ENCODE measurements around the gene PIAS2. TPM values are rescaled to one million over a fixed set of nuclear protein-coding genes. Genes with fewer than 3 reads are reported as not detected.

PIAS2 gene
- total RNA-seq, 1 donor from 2014 or later: 42.2 TPM

DNA sequence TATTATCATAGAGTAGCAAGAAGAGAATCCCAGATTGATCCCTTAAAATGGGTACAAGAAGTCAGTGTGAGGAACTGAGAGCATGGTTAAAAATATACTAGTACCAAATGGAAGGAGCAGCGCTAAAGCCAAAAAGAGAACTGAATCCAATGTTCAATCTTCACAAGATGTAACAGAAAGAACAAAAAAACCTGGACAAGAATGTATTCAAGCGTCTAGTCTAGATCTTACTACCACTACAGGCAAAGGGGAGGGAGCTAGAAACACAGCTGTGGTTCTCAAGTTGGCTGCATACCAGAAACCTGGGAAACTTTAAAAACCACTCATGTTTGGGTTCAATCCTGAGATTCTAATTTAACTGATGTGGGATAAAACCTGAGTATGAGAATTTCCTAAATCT, 57.5 kb downstream of the PIAS2 start:
- Mint-ChIP-seq H3K4me3 (no peak overlapping the region), H3K36me3 (ENCODE audit: low read depth) (peaks cover 4% of the 10 kb centered on the region), H3K27ac (ENCODE audit: unreplicated experiment) (no peak overlapping the region), H3K4me1 (peaks cover 24% of the 10 kb centered on the region), H3K9me3 (no peaks in the 10 kb centered on the region), H3K27me3 (ENCODE audit: low read depth) (no peaks in the 10 kb centered on the region)
- DNase-seq (ENCODE audit: low read depth, low spot score): no peak
- TF ChIP-seq, protein P1, sequence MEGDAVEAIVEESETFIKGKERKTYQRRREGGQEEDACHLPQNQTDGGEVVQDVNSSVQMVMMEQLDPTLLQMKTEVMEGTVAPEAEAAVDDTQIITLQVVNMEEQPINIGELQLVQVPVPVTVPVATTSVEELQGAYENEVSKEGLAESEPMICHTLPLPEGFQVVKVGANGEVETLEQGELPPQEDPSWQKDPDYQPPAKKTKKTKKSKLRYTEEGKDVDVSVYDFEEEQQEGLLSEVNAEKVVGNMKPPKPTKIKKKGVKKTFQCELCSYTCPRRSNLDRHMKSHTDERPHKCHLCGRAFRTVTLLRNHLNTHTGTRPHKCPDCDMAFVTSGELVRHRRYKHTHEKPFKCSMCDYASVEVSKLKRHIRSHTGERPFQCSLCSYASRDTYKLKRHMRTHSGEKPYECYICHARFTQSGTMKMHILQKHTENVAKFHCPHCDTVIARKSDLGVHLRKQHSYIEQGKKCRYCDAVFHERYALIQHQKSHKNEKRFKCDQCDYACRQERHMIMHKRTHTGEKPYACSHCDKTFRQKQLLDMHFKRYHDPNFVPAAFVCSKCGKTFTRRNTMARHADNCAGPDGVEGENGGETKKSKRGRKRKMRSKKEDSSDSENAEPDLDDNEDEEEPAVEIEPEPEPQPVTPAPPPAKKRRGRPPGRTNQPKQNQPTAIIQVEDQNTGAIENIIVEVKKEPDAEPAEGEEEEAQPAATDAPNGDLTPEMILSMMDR (conservative IDR thresholded peaks at IDR 0.05): no peak

DNA sequence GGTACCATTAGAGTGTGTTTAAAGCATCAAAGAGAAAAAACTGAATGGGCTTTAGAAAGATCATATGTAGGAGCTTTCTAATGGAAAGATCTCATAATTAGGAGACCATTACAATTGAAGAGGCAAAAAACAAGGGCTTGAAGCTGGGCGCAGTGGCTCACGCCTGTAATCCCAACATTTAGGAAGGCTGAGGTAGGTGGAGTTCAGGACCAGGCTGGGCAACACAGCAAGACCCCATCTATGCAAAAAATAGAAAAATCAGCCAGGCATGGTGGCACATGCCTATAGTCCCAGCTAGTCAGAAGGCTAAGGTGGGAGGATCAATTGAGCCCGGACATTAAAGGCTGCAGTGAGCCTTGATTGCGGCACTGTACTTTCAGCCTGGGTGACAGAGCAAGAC, 59.0 kb downstream of the PIAS2 start:
- Mint-ChIP-seq H3K36me3 (ENCODE audit: low read depth) (peaks cover 7% of the 10 kb centered on the region), H3K27ac (ENCODE audit: unreplicated experiment) (no peak overlapping the region), H3K4me3 (no peak overlapping the region), H3K27me3 (ENCODE audit: low read depth) (no peaks in the 10 kb centered on the region), H3K4me1 (peaks cover 24% of the 10 kb centered on the region), H3K9me3 (no peaks in the 10 kb centered on the region)
- TF ChIP-seq, protein P1 (conservative IDR thresholded peaks at IDR 0.05): no peak
- DNase-seq (ENCODE audit: low read depth, low spot score): no peak

DNA sequence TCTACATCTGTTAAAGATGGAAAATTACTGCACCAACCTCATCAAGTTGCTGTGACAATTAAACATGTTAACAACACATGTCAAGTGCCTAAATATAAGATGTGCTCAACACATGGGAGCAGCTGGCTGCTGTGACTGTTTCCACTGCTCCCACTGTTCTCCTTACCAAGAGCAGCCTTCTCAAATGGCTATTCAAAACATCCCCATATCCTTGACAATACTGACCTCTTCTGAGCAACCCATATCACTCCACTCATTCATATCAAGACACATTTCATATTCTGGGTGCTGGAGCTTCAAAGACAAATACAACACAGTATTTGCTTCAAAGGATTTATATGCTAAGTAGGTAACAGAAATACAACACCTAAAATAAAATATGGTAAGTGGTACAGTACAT, 60.3 kb downstream of the PIAS2 start:
- Mint-ChIP-seq H3K36me3 (ENCODE audit: low read depth) (peaks cover 14% of the 10 kb centered on the region), H3K4me1 (peaks cover 34% of the 10 kb centered on the region), H3K4me3 (no peak overlapping the region), H3K27ac (ENCODE audit: unreplicated experiment) (no peak overlapping the region), H3K27me3 (ENCODE audit: low read depth) (no peaks in the 10 kb centered on the region), H3K9me3 (no peaks in the 10 kb centered on the region)
- DNase-seq (ENCODE audit: low read depth, low spot score): no peak
- TF ChIP-seq, protein P1 (conservative IDR thresholded peaks at IDR 0.05): no peak

DNA sequence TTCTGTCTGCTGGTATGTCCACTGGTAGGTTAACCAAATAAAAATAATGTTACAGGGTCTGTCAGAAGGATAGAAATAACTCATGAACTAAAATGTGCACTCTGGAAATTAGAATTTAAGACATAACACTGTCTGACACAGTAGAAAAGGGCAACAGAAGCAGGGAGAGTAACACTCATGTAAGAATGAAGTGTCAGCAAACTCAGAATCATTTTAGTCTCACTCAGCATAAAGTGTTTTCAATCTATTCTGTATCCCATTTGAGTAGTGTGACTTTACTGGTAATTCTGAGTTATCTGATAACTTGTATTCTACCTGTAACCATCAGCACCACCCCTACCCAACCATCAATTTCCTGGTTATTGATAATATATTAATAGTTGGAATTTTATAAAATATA, 68.3 kb downstream of the PIAS2 start:
- no peak for DNase-seq (ENCODE audit: low read depth, low spot score)
- peaks cover 10% of the 10 kb centered on the region for H3K36me3 Mint-ChIP-seq (ENCODE audit: low read depth)
- no peak overlapping the region for H3K27ac Mint-ChIP-seq (ENCODE audit: unreplicated experiment)
- H3K9me3 Mint-ChIP-seq: no peaks in the 10 kb centered on the region
- no peak overlapping the region for H3K4me3 Mint-ChIP-seq
- H3K4me1 Mint-ChIP-seq: peaks cover 25% of the 10 kb centered on the region
- TF ChIP-seq, protein P1 (conservative IDR thresholded peaks at IDR 0.05): no peak
- H3K27me3 Mint-ChIP-seq (ENCODE audit: low read depth): no peaks in the 10 kb centered on the region

DNA sequence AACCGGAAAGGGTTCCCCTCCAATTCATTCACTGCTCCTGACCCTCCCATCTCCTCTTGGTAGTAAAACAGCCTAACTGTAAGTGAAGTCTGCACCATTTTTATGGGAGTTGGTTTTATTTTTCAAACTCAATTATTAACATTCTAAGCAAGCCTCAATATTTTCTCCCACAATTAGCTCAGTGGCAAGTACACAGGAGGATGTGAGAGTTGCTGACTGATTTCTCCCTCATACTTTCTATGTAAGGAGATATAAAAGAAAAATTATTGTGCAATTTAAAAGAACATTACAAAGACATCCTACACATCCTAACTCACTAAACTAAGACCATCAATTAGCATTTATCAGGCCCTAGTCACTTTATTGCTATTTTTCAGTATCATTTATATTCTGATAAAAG, 73.9 kb downstream of the PIAS2 start:
- no peak overlapping the region for H3K4me3 Mint-ChIP-seq
- no peak for DNase-seq (ENCODE audit: low read depth, low spot score)
- no peak overlapping the region for H3K27ac Mint-ChIP-seq (ENCODE audit: unreplicated experiment)

More for the DNA sequence above, 73.9 kb downstream of the PIAS2 start:
- TF ChIP-seq, protein P1 (conservative IDR thresholded peaks at IDR 0.05): no peak
- Mint-ChIP-seq H3K36me3 (ENCODE audit: low read depth) (peaks cover 4% of the 10 kb centered on the region), H3K9me3 (no peaks in the 10 kb centered on the region), H3K27me3 (ENCODE audit: low read depth) (no peaks in the 10 kb centered on the region), H3K4me1 (no peaks in the 10 kb centered on the region)
